KBM-7 (cell line): ENCODE measurements around the gene UTF1.
"Not testable (repeated sequence)": the region's sequence is repeated elsewhere in the genome, so short reads cannot be mapped to it uniquely, and the experiment has no call there.

Experiments
- DNase-seq: peaks from one replicate; pipeline ENCODE4 v3.0.0-alpha.2; 2015
- in situ Hi-C: fragments of 300-500 bp; cut with MboI; formaldehyde crosslinking; loops from 2 replicates; pipeline ENCODE4 v1.14.3; 2020; ENCODE audit warnings: low sequenced_read_pairs, low pct_unique_long_range_greater_than_20kb, mixed read lengths

Gene UTF1

GRCh38 chr10:133255323-133255722 is 25.3 kb downstream of the UTF1 start:
- no peak for DNase-seq
- in situ Hi-C loops: no loop called here

- in situ Hi-C loops: no loop called here
- peak; percentile 89 for DNase-seq
These were observed 27.6 kb downstream of the UTF1 start for GRCh38 chr10:133257489-133258065.

GRCh38 chr10:133258066-133258817 is 28.2 kb downstream of the UTF1 start:
- DNase-seq: peak; percentile 21
- in situ Hi-C loops: no loop called here

GRCh38 chr10:133258818-133259601 is 29.0 kb downstream of the UTF1 start:
- in situ Hi-C loops: no loop called here
- peak; percentile 99 for DNase-seq

- in situ Hi-C loops: no loop called here
- no peak for DNase-seq
These were observed 29.6 kb downstream of the UTF1 start for GRCh38 chr10:133259602-133259989.

- in situ Hi-C loops: no loop called here
- DNase-seq: peak; percentile 20
These were observed 31.1 kb downstream of the UTF1 start for GRCh38 chr10:133260895-133261725.

- peak; percentile 24 for DNase-seq
- in situ Hi-C loops: no loop called here
These were observed 31.8 kb downstream of the UTF1 start for GRCh38 chr10:133261726-133262325.

GRCh38 chr10:133262696-133263095 is 32.7 kb downstream of the UTF1 start:
- in situ Hi-C loops: no loop called here
- no peak for DNase-seq

GRCh38 chr10:133263674-133264073 is 33.7 kb downstream of the UTF1 start:
- DNase-seq: no peak
- in situ Hi-C loops: no loop called here

- no peak for DNase-seq
- in situ Hi-C loops: no loop called here
These were observed 34.4 kb downstream of the UTF1 start for GRCh38 chr10:133264461-133264860.

GRCh38 chr10:133265052-133265451 is 35.0 kb downstream of the UTF1 start:
- in situ Hi-C loops, DNase-seq: not testable (repeated sequence)

- no peak for DNase-seq
- in situ Hi-C loops: no loop called here
These were observed 36.2 kb downstream of the UTF1 start for GRCh38 chr10:133266056-133266795.

GRCh38 chr10:133267293-133267692 is 37.3 kb downstream of the UTF1 start:
- no peak for DNase-seq
- in situ Hi-C loops: no loop called here

- DNase-seq: no peak
- in situ Hi-C loops: no loop called here
These were observed 37.8 kb downstream of the UTF1 start for GRCh38 chr10:133267829-133268228.

GRCh38 chr10:133268532-133268931 is 38.5 kb downstream of the UTF1 start:
- in situ Hi-C loops: no loop called here

GRCh38 chr10:133269367-133269766 is 39.4 kb downstream of the UTF1 start:
- in situ Hi-C loops: no loop called here
- no peak for DNase-seq

More at GRCh38 chr10:133268532-133268931, 38.5 kb downstream of the UTF1 start:
- DNase-seq: no peak

- no peak for DNase-seq
- in situ Hi-C loops: no loop called here
These were observed 40.2 kb downstream of the UTF1 start for GRCh38 chr10:133270204-133270603.

GRCh38 chr10:133270773-133271297 is 40.8 kb downstream of the UTF1 start:
- in situ Hi-C loops: no loop called here
- no peak for DNase-seq
